ES-I3 (cell line): ENCODE data around the gene APOL4.
"Not testable (repeated sequence)": the region's sequence is repeated elsewhere in the genome, so short reads cannot be mapped to it uniquely, and the experiment has no call there.

Experiments
- H3K36me3 ChIP-seq: 2 replicates; pipeline ENCODE4 v1.6.1; 2013; ENCODE audit warnings: mild to moderate bottlenecking, low read length, control low read depth, moderate library complexity; ENCODE audit not compliant: insufficient read depth
- H3K4me1 ChIP-seq: 2 replicates; pipeline ENCODE4 v1.6.1; 2013; ENCODE audit warnings: mild to moderate bottlenecking, control low read depth, low read length; ENCODE audit not compliant: insufficient read depth
- H3K9ac ChIP-seq: 2 replicates; pipeline ENCODE4 v1.6.1; 2013; ENCODE audit warnings: low read depth, mild to moderate bottlenecking, low read length, moderate library complexity
- H3K9me3 ChIP-seq: 2 replicates; pipeline ENCODE4 v1.6.1; 2013; ENCODE audit warnings: mild to moderate bottlenecking, low read length, moderate library complexity; ENCODE audit not compliant: control insufficient read depth, insufficient read depth

Gene APOL4

DNA sequence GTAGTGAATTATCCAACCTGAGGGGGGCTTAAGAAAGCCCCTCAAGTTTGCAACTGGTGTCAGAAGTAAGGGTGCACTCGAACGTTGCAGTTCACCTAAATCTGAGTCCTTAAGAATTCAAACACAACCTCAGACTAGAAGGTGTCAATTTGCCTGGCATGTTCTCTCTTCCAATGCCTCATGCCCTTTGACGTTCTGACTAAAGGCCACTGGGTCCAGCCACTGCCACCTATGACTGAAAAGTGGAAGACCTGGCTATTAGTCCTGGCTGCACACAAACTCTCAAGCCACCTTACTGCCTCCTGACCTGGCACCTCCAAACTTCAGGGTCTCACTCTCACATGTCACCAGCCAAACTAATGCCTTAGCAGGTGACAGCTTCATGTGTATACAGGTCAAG is 8.0 kb downstream of the APOL4 start:
- Histone ChIP-seq H3K9me3 (peaks cover 5% of the 10 kb centered on the region; the same call in 1 of the 2 replicates), H3K9ac (no peak overlapping the region), H3K4me1 (peaks cover 15% of the 10 kb centered on the region), H3K36me3 (no peaks in the 10 kb centered on the region)

GRCh38 chr22:36193171-36193570 is 8.4 kb downstream of the APOL4 start:
- Histone ChIP-seq H3K9me3 (peaks cover 5% of the 10 kb centered on the region; the same call in 1 of the 2 replicates), H3K4me1 (peaks cover 15% of the 10 kb centered on the region), H3K36me3 (no peaks in the 10 kb centered on the region), H3K9ac (no peak overlapping the region)

DNA sequence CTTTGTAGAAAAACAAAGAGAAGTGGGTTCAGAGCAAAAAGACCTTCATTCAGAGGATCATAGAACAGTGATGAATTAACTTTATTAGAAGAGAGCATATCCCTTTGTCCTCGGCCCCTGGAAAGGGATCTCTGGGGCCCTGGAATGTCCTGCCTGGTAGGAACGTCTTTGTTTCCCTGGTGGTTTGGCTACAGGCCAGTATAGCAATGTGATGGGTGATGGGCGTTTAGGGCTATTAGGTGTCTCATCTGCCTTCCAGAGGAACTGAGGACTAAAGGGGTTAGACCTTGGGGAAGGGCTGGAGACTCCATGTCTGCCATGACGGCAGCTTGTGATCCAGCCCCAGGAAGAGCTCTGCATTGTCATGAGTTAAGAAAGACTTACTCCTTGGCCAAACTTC is 9.1 kb downstream of the APOL4 start:
- Histone ChIP-seq H3K9ac (no peak overlapping the region), H3K4me1 (peaks cover 12% of the 10 kb centered on the region), H3K9me3 (peaks cover 5% of the 10 kb centered on the region; the same call in 1 of the 2 replicates), H3K36me3 (no peaks in the 10 kb centered on the region)

GRCh38 chr22:36191106-36191836 is 10.3 kb downstream of the APOL4 start:
- Histone ChIP-seq H3K9me3 (peaks cover 5% of the 10 kb centered on the region; the same call in 1 of the 2 replicates), H3K4me1 (peaks cover 2% of the 10 kb centered on the region; the same call in 1 of the 2 replicates), H3K9ac (no peak overlapping the region)

DNA sequence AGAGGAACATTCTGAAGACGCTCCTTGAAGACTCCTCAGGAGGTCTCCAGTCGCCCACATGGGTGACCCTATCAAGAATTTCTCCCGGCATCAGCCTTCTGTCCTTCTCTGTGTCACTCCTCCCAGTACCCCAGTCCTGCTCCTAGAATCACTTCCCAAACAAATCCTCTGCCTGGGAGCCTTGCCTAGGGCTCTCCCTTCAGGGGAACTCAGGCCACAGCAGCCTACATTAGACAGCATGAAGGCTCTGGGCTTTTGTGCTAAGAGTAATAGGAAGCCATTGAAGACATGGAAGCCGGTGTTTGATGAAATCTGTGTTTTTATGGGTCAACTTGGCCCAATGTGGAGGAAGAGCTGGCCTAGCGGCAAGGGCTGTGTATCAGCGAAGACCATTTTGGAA is 13.7 kb downstream of the APOL4 start:
- H3K9me3 ChIP-seq, H3K9ac ChIP-seq, H3K36me3 ChIP-seq, H3K4me1 ChIP-seq: not testable (repeated sequence)

More at GRCh38 chr22:36191106-36191836, 10.3 kb downstream of the APOL4 start:
- no peaks in the 10 kb centered on the region for H3K36me3 ChIP-seq

DNA sequence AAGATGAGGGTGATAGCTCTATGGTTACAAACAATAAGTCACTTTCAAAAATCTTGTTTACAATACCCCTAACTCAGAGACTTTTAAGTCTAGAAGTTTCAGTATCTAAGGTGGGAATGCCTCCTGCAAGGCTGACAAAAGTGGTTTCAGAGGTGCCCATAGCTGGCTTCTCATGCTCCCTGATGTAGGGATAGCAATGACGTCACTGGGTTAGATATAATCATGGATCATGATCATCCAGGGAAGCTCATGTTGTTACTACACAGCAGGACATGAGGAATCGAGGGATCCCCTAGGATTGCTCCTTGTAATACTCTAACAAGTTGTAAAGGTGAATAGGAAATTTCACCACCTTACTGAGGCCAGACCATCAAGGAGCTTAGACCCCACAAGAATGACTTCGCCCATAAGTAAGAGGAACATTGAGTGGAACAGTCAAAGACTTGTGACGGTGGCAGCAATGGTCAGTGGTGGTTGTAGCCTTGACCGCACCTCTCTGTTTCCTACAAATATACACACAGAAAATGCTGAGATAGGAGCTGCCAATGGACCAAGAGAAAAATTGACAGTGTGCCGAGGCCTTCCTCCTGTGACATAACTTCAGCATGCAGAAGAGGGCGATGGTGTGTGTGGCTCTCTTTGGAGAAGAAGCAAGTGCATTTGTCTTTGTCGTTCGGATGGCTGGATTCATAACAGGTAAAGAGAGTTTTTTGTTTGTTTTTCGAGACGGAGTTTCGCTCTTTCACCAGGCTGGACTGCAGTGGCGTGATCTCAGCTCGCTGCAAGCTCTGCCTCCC is 15.6 kb downstream of the APOL4 start:
- no peaks in the 10 kb centered on the region for H3K4me1 ChIP-seq
- H3K9ac ChIP-seq = no peak overlapping the region
- no peaks in the 10 kb centered on the region for H3K36me3 ChIP-seq
- peaks cover 2% of the 10 kb centered on the region; the same call in 1 of the 2 replicates for H3K9me3 ChIP-seq

- Histone ChIP-seq H3K9ac (no peak overlapping the region), H3K36me3 (no peaks in the 10 kb centered on the region), H3K4me1 (no peaks in the 10 kb centered on the region), H3K9me3 (no peaks in the 10 kb centered on the region)
These were observed 17.1 kb downstream of the APOL4 start for GRCh38 chr22:36184433-36185025.

GRCh38 chr22:36183446-36183845 is 18.2 kb downstream of the APOL4 start:
- Histone ChIP-seq H3K9me3 (no peaks in the 10 kb centered on the region), H3K36me3 (no peaks in the 10 kb centered on the region), H3K9ac (no peak overlapping the region), H3K4me1 (no peaks in the 10 kb centered on the region)

- no peaks in the 10 kb centered on the region for H3K9me3 ChIP-seq
- H3K9ac ChIP-seq = no peak overlapping the region
- no peaks in the 10 kb centered on the region for H3K4me1 ChIP-seq
- H3K36me3 ChIP-seq = no peaks in the 10 kb centered on the region
These were observed 18.8 kb downstream of the APOL4 start for GRCh38 chr22:36182857-36183256.

DNA sequence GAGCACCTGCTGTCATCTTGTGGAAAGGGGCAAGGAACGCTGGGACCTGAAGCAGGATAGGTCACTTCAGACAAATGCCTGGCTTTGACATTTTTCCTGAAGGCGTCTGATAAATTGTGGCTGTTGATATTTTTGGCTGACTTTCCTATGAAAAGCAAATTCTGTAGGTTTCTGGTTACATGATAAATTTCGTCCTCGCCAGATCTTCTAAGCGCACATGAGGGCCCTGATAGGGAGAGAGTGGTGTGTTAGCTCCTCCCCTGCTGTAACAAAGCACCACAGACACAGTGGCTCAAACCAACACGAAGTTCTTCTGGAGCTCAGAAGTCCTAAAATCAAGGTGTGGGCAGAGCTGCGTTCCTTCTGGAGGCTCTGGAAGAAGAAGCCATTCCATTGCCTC is 19.6 kb downstream of the APOL4 start:
- no peaks in the 10 kb centered on the region for H3K4me1 ChIP-seq
- no peaks in the 10 kb centered on the region for H3K9me3 ChIP-seq
- H3K36me3 ChIP-seq = no peaks in the 10 kb centered on the region
- no peak overlapping the region for H3K9ac ChIP-seq

DNA sequence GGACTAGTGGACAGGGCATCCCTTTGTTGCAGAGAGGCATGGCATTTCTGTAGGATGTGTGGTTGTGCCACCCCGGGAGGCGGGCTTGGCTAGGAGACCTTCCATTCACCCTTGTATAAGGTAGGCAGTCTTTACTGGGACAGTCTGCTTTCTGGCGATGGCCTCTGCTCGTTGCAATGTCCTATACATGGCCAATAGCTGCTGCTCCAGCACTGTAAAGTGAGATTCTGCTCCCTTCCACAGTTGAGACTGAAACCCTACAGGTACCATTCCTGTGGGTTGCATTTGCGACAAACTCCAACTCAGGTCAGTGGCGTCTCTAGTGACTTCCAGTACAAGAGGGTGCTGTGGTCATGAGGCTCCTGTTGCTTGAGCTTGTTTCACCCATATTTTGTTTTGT is 20.7 kb downstream of the APOL4 start:
- Histone ChIP-seq H3K9ac (no peak overlapping the region), H3K4me1 (no peaks in the 10 kb centered on the region), H3K36me3 (no peaks in the 10 kb centered on the region), H3K9me3 (no peaks in the 10 kb centered on the region)

DNA sequence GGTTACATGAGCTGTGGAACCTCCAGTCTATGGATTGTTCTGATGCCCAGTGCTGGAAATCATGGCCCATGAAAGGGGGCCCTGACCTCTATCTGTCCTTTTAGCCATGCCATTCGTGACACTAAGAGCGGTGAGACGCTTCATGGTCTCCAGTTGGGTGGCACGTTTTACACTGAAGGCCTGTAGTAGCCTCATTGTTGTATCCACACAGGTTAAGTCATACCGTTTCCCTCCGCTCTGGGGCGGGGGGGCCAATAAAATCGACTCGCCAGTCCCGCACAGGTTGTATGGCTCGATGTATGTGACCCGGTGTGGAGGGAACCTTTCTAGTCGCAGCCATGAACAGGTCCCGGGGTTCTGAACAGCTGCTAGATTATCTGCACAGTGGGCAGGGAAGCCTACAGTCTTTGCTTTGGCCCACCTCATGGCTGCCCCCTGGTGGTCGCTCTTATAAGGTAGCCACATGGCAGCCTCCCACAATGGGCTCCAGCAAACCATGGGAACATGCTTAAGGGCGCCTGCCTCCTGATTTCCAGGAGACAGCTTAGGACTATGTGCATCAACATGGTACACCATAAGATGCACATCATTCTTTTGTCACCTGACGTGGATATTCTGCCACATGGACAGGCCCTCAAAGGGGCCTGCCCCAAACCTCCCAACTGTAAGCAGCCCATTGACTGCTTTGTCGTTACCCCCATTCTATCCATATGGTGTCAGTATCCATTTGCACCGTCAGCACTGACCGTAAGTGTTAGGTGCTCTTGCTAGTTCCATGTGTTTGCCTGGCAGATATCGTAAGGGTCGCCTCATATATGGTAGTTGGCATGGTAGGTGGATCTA is 21.4 kb downstream of the APOL4 start:
- Histone ChIP-seq H3K4me1 (no peaks in the 10 kb centered on the region), H3K9ac (no peak overlapping the region), H3K9me3 (no peaks in the 10 kb centered on the region), H3K36me3 (no peaks in the 10 kb centered on the region)

DNA sequence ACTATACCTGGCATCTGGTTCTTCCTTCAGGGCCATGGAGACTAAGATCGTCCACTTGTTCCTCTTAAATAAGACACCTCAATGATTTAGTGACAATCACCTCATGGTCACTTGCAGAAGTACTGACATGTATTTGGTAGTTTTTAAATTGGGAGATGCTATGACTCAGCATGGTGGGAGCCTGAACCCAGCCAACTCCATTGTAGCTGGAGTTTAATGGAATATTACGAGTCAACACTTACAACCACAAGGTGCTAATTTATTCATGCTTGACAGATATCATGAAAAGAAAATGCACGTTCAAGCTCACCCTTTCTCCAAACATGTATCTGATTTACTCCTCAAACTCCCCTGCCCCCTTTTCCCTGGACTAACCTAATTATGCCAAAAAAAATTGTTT is 24.4 kb downstream of the APOL4 start:
- no peaks in the 10 kb centered on the region for H3K9me3 ChIP-seq
- no peak overlapping the region for H3K9ac ChIP-seq
- H3K4me1 ChIP-seq = no peaks in the 10 kb centered on the region
- no peaks in the 10 kb centered on the region for H3K36me3 ChIP-seq

GRCh38 chr22:36175892-36176291 is 25.7 kb downstream of the APOL4 start:
- Histone ChIP-seq H3K9me3 (no peaks in the 10 kb centered on the region), H3K9ac (no peak overlapping the region), H3K4me1 (no peaks in the 10 kb centered on the region), H3K36me3 (no peaks in the 10 kb centered on the region)
